Measurements from ENCODE around the gene F11.

Gene F11

GRCh38 chr4:186265683-186266652 lies at the start of gene F11:
Gene F11, plus strand, starts transcription at chr4:186266189. Its CDS starts 948 bp downstream, at chr4:186267137.
- no peak within 1 kb of the TSS for H3K4me3 Mint-ChIP-seq
- H3K9me3 Mint-ChIP-seq, result no peaks in the 10 kb centered on the region
- H3K36me3 Mint-ChIP-seq (ENCODE audit: low read depth), result no peaks in the 10 kb centered on the region
- no peak within 1 kb of the TSS for H3K27ac Mint-ChIP-seq
- H3K4me1 Mint-ChIP-seq (ENCODE audit: low read depth), result no peaks in the 10 kb centered on the region
- H3K27me3 Mint-ChIP-seq (ENCODE audit: low read depth), result peaks cover 16% of the 10 kb centered on the region
- no peak for DNase-seq (ENCODE audit: low spot score)

- H3K27me3 Mint-ChIP-seq (ENCODE audit: low read depth), result no peaks in the 10 kb centered on the region
- H3K4me1 Mint-ChIP-seq (ENCODE audit: low read depth), result no peaks in the 10 kb centered on the region
- no peak overlapping the region for H3K27ac Mint-ChIP-seq
- no peaks in the 10 kb centered on the region for H3K9me3 Mint-ChIP-seq
- no peak for DNase-seq (ENCODE audit: low spot score)
- H3K4me3 Mint-ChIP-seq, result no peak overlapping the region
- no peaks in the 10 kb centered on the region for H3K36me3 Mint-ChIP-seq (ENCODE audit: low read depth)
Measured at GRCh38 chr4:186216465-186217024, 49.4 kb upstream of the F11 start.

- no peak for DNase-seq (ENCODE audit: low spot score)
- no peaks in the 10 kb centered on the region for H3K4me1 Mint-ChIP-seq (ENCODE audit: low read depth)
- H3K27ac Mint-ChIP-seq, result no peak overlapping the region
- no peak overlapping the region for H3K4me3 Mint-ChIP-seq
- no peaks in the 10 kb centered on the region for H3K9me3 Mint-ChIP-seq
- H3K36me3 Mint-ChIP-seq (ENCODE audit: low read depth), result no peaks in the 10 kb centered on the region
- no peaks in the 10 kb centered on the region for H3K27me3 Mint-ChIP-seq (ENCODE audit: low read depth)
Measured at GRCh38 chr4:186217733-186218293, 48.2 kb upstream of the F11 start.

- no peaks in the 10 kb centered on the region for H3K4me1 Mint-ChIP-seq (ENCODE audit: low read depth)
- H3K4me3 Mint-ChIP-seq, result no peak overlapping the region
- H3K27ac Mint-ChIP-seq, result no peak overlapping the region
- no peak for DNase-seq (ENCODE audit: low spot score)
- H3K9me3 Mint-ChIP-seq, result peaks cover 7% of the 10 kb centered on the region
- H3K36me3 Mint-ChIP-seq (ENCODE audit: low read depth), result no peaks in the 10 kb centered on the region
- H3K27me3 Mint-ChIP-seq (ENCODE audit: low read depth), result no peaks in the 10 kb centered on the region
Measured at GRCh38 chr4:186221624-186222023, 44.4 kb upstream of the F11 start.

- Mint-ChIP-seq H3K27me3 (ENCODE audit: low read depth) (no peaks in the 10 kb centered on the region), H3K36me3 (ENCODE audit: low read depth) (no peaks in the 10 kb centered on the region), H3K27ac (no peak overlapping the region), H3K4me3 (no peak overlapping the region), H3K9me3 (peaks cover 11% of the 10 kb centered on the region), H3K4me1 (ENCODE audit: low read depth) (no peaks in the 10 kb centered on the region)
- no peak for DNase-seq (ENCODE audit: low spot score)
Measured at GRCh38 chr4:186225848-186226247, 40.1 kb upstream of the F11 start.

- Mint-ChIP-seq H3K4me1 (ENCODE audit: low read depth) (no peaks in the 10 kb centered on the region), H3K9me3 (peaks cover 11% of the 10 kb centered on the region), H3K27ac (no peak overlapping the region), H3K4me3 (no peak overlapping the region), H3K27me3 (ENCODE audit: low read depth) (no peaks in the 10 kb centered on the region), H3K36me3 (ENCODE audit: low read depth) (no peaks in the 10 kb centered on the region)
- no peak for DNase-seq (ENCODE audit: low spot score)
Measured at GRCh38 chr4:186226521-186227189, 39.3 kb upstream of the F11 start.

GRCh38 chr4:186227221-186227620 lies 38.8 kb upstream of the F11 start, which contains the start of gene KLKB1:
Gene KLKB1, plus strand, starts transcription at chr4:186227507. Its CDS starts 689 bp downstream, at chr4:186228196.
- Mint-ChIP-seq H3K27me3 (ENCODE audit: low read depth) (no peaks in the 10 kb centered on the region), H3K9me3 (peaks cover 11% of the 10 kb centered on the region), H3K4me1 (ENCODE audit: low read depth) (no peaks in the 10 kb centered on the region), H3K4me3 (no peak within 1 kb of the TSS), H3K27ac (no peak within 1 kb of the TSS), H3K36me3 (ENCODE audit: low read depth) (no peaks in the 10 kb centered on the region)
- no peak for DNase-seq (ENCODE audit: low spot score)

- no peak for DNase-seq (ENCODE audit: low spot score)
- no peak overlapping the region for H3K4me3 Mint-ChIP-seq
- H3K36me3 Mint-ChIP-seq (ENCODE audit: low read depth), result no peaks in the 10 kb centered on the region
- no peaks in the 10 kb centered on the region for H3K4me1 Mint-ChIP-seq (ENCODE audit: low read depth)
- no peak overlapping the region for H3K27ac Mint-ChIP-seq
- H3K27me3 Mint-ChIP-seq (ENCODE audit: low read depth), result no peaks in the 10 kb centered on the region
- peaks cover 11% of the 10 kb centered on the region for H3K9me3 Mint-ChIP-seq
Measured at GRCh38 chr4:186227744-186228513, 38.1 kb upstream of the F11 start.

GRCh38 chr4:186228514-186228894 lies 37.5 kb upstream of the F11 start:
- Mint-ChIP-seq H3K36me3 (ENCODE audit: low read depth) (no peaks in the 10 kb centered on the region), H3K4me3 (no peak overlapping the region), H3K27me3 (ENCODE audit: low read depth) (no peaks in the 10 kb centered on the region), H3K27ac (no peak overlapping the region), H3K4me1 (ENCODE audit: low read depth) (no peaks in the 10 kb centered on the region), H3K9me3 (peaks cover 11% of the 10 kb centered on the region)
- DNase-seq (ENCODE audit: low spot score), result no peak

GRCh38 chr4:186234367-186234766 lies 31.6 kb upstream of the F11 start:
- H3K4me3 Mint-ChIP-seq, result no peak overlapping the region
- H3K27ac Mint-ChIP-seq, result no peak overlapping the region
- DNase-seq (ENCODE audit: low spot score), result no peak
- no peaks in the 10 kb centered on the region for H3K36me3 Mint-ChIP-seq (ENCODE audit: low read depth)
- H3K9me3 Mint-ChIP-seq, result no peaks in the 10 kb centered on the region
- H3K4me1 Mint-ChIP-seq (ENCODE audit: low read depth), result no peaks in the 10 kb centered on the region
- no peaks in the 10 kb centered on the region for H3K27me3 Mint-ChIP-seq (ENCODE audit: low read depth)

- H3K27me3 Mint-ChIP-seq (ENCODE audit: low read depth), result no peaks in the 10 kb centered on the region
- H3K4me1 Mint-ChIP-seq (ENCODE audit: low read depth), result no peaks in the 10 kb centered on the region
- no peak for DNase-seq (ENCODE audit: low spot score)
- no peak overlapping the region for H3K27ac Mint-ChIP-seq
- no peaks in the 10 kb centered on the region for H3K36me3 Mint-ChIP-seq (ENCODE audit: low read depth)
- no peak overlapping the region for H3K4me3 Mint-ChIP-seq
- no peaks in the 10 kb centered on the region for H3K9me3 Mint-ChIP-seq
Measured at GRCh38 chr4:186236126-186236525, 29.9 kb upstream of the F11 start.

- Mint-ChIP-seq H3K27ac (no peak overlapping the region), H3K36me3 (ENCODE audit: low read depth) (no peaks in the 10 kb centered on the region), H3K4me3 (no peak overlapping the region), H3K4me1 (ENCODE audit: low read depth) (no peaks in the 10 kb centered on the region), H3K27me3 (ENCODE audit: low read depth) (no peaks in the 10 kb centered on the region), H3K9me3 (no peaks in the 10 kb centered on the region)
- no peak for DNase-seq (ENCODE audit: low spot score)
Measured at GRCh38 chr4:186240452-186240847, 25.5 kb upstream of the F11 start.

GRCh38 chr4:186240848-186241491 lies 25.0 kb upstream of the F11 start:
- no peak overlapping the region for H3K4me3 Mint-ChIP-seq
- H3K9me3 Mint-ChIP-seq, result no peaks in the 10 kb centered on the region
- DNase-seq (ENCODE audit: low spot score), result no peak
- H3K27ac Mint-ChIP-seq, result no peak overlapping the region
- no peaks in the 10 kb centered on the region for H3K36me3 Mint-ChIP-seq (ENCODE audit: low read depth)
- no peaks in the 10 kb centered on the region for H3K27me3 Mint-ChIP-seq (ENCODE audit: low read depth)
- H3K4me1 Mint-ChIP-seq (ENCODE audit: low read depth), result no peaks in the 10 kb centered on the region

Data from T-helper 2 cell treated with Interferon-gamma antibody and Interleukin-4, amounts not matched to agents 5 μg/mL and 100 μg/mL, for 36 hours (primary cell).